Neural crest cell (in vitro differentiated cells): ENCODE results near the gene SND1. TPM values are rescaled to one million over a fixed set of nuclear protein-coding genes. Genes with fewer than 3 reads are reported as not detected.

Experiments
- DNase-seq: peaks from one replicate; pipeline ENCODE4 v3.0.0; 2021; ENCODE audit warnings: low read depth, mixed read lengths, low spot score
- H3K27ac Mint-ChIP-seq: one replicate; pipeline ENCODE4 v1.8.0; 2021; ENCODE audit warnings: mild to moderate bottlenecking, mixed read lengths; ENCODE audit not compliant: unreplicated experiment
- H3K27me3 Mint-ChIP-seq: 2 replicates; pipeline ENCODE4 v1.8.0; 2021; ENCODE audit warnings: low read depth, mild to moderate bottlenecking, mixed read lengths
- H3K36me3 Mint-ChIP-seq: 2 replicates; pipeline ENCODE4 v1.8.0; 2021; ENCODE audit warnings: low read depth, mild to moderate bottlenecking, mixed read lengths
- H3K4me1 Mint-ChIP-seq: 2 replicates; pipeline ENCODE4 v1.8.0; 2021; ENCODE audit warnings: mixed read lengths
- H3K4me3 Mint-ChIP-seq: one replicate; pipeline ENCODE4 v1.8.0; 2021; ENCODE audit warnings: mild to moderate bottlenecking, mixed read lengths
- H3K9me3 Mint-ChIP-seq: 2 replicates; pipeline ENCODE4 v1.8.0; 2021; ENCODE audit warnings: mixed read lengths
- CTCF ChIP-seq: fragments of 200-600 bp; sonication (generic); conservative IDR thresholded peaks from 2 replicates; pipeline ENCODE4 v1.5.0; 2021; ENCODE audit warnings: antibody characterized with exemption, mild to moderate bottlenecking
- total RNA-seq: library from RNA; stranded (reverse); gene quantifications from 2 replicates; pipeline ENCODE4 v1.2.1, GENCODE V29; 2021

Gene SND1
- total RNA-seq, 1 donor from 2014 or later: 184 TPM

GRCh38 chr7:127690337-127690736, 38.3 kb downstream of the SND1 start:
- TF ChIP-seq CTCF: no peak
- H3K4me3 Mint-ChIP-seq: no peak overlapping the region
- H3K36me3 Mint-ChIP-seq: peaks cover 22% of the 10 kb centered on the region
- peaks cover 17% of the 10 kb centered on the region for H3K4me1 Mint-ChIP-seq
- H3K9me3 Mint-ChIP-seq: no peaks in the 10 kb centered on the region
- H3K27me3 Mint-ChIP-seq: no peaks in the 10 kb centered on the region
- no peak overlapping the region for H3K27ac Mint-ChIP-seq
- no peak for DNase-seq

GRCh38 chr7:127690806-127691205, 38.8 kb downstream of the SND1 start:
- no peak overlapping the region for H3K4me3 Mint-ChIP-seq
- peaks cover 17% of the 10 kb centered on the region for H3K4me1 Mint-ChIP-seq
- no peak overlapping the region for H3K27ac Mint-ChIP-seq
- no peak for TF ChIP-seq CTCF
- no peaks in the 10 kb centered on the region for H3K27me3 Mint-ChIP-seq
- no peaks in the 10 kb centered on the region for H3K9me3 Mint-ChIP-seq
- peaks cover 25% of the 10 kb centered on the region for H3K36me3 Mint-ChIP-seq
- no peak for DNase-seq

GRCh38 chr7:127692200-127692599, 40.2 kb downstream of the SND1 start:
- no peak overlapping the region for H3K27ac Mint-ChIP-seq
- no peaks in the 10 kb centered on the region for H3K9me3 Mint-ChIP-seq
- H3K36me3 Mint-ChIP-seq: peaks cover 26% of the 10 kb centered on the region
- TF ChIP-seq CTCF: no peak
- no peaks in the 10 kb centered on the region for H3K27me3 Mint-ChIP-seq
- no peak for DNase-seq
- H3K4me1 Mint-ChIP-seq: peaks cover 17% of the 10 kb centered on the region
- H3K4me3 Mint-ChIP-seq: no peak overlapping the region

GRCh38 chr7:127699853-127700252, 47.9 kb downstream of the SND1 start:
- H3K4me1 Mint-ChIP-seq: peaks cover 5% of the 10 kb centered on the region
- H3K27me3 Mint-ChIP-seq: no peaks in the 10 kb centered on the region
- no peak for TF ChIP-seq CTCF
- no peak overlapping the region for H3K27ac Mint-ChIP-seq
- no peak overlapping the region for H3K4me3 Mint-ChIP-seq
- DNase-seq: no peak
- no peaks in the 10 kb centered on the region for H3K9me3 Mint-ChIP-seq
- peaks cover 31% of the 10 kb centered on the region for H3K36me3 Mint-ChIP-seq

- no peak for DNase-seq
- H3K9me3 Mint-ChIP-seq: no peaks in the 10 kb centered on the region
- TF ChIP-seq CTCF: no peak
- H3K36me3 Mint-ChIP-seq: peaks cover 27% of the 10 kb centered on the region
- H3K4me1 Mint-ChIP-seq: no peaks in the 10 kb centered on the region
- H3K27me3 Mint-ChIP-seq: no peaks in the 10 kb centered on the region
- no peak overlapping the region for H3K4me3 Mint-ChIP-seq
- H3K27ac Mint-ChIP-seq: no peak overlapping the region
Observed at GRCh38 chr7:127702052-127702652, 50.2 kb downstream of the SND1 start.
